ENCODE results near the gene PRM3.

PRM3 gene

DNA sequence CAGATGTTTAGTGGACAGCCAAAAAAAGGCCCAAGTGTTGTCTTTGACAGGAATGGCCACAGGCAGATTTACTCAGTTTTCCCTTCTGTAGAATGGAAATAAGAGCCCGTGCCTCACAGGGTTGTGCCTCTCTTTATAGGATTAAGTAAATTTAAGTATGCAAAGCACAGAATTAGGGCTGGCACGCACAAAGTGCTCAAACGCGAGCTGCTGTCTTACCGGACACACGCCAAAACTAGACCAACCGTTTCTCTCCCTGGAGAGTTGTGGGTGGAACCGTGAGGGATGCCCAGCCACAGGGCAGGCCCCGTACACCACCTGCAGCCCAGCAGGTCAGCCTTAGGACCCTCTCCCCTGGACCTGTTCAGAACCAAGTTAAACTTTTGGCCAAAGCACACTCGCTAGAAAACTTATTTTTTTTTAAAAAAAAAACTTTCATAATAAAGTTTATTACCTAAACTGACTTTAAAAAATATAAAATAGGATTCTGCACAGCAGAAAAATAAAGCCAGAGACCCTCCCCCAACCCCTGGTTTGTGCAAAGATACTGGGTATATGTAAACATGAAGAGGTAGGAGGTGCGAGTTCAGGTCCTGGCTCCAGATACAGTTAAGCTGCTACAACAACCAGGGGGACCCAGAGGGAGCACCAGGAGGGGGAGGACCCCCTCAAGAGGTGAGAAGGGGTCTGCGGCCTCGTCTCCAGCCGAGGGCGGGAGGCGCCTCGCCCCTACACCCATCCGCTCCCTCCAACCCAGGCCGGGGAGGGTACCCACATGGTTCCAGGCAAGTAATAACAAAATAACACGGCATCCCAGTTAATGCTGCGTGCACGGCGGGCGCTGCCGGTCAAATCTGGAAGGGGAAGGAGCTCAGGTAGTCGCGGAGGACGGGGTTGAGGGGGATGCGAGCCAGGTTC is 19.2 kb downstream of the PRM3 start:
- CTCF ChIA-PET = no interaction called here
- POLR2A ChIA-PET = no interaction called here
- no peak for DNase-seq (ENCODE audit: extremely low spot score)
- TF ChIP-seq SP1 (IDR thresholded peaks at IDR 0.05) (no peak), CTBP1 (IDR thresholded peaks at IDR 0.05; ENCODE audit: borderline replicate concordance) (no peak), ELF4 (IDR thresholded peaks at IDR 0.05) (no peak), FOXA1 (IDR thresholded peaks at IDR 0.05) (no peak)
- TF ChIP-seq, protein P1, sequence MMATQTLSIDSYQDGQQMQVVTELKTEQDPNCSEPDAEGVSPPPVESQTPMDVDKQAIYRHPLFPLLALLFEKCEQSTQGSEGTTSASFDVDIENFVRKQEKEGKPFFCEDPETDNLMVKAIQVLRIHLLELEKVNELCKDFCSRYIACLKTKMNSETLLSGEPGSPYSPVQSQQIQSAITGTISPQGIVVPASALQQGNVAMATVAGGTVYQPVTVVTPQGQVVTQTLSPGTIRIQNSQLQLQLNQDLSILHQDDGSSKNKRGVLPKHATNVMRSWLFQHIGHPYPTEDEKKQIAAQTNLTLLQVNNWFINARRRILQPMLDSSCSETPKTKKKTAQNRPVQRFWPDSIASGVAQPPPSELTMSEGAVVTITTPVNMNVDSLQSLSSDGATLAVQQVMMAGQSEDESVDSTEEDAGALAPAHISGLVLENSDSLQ (IDR thresholded peaks at IDR 0.05) = no peak

DNA sequence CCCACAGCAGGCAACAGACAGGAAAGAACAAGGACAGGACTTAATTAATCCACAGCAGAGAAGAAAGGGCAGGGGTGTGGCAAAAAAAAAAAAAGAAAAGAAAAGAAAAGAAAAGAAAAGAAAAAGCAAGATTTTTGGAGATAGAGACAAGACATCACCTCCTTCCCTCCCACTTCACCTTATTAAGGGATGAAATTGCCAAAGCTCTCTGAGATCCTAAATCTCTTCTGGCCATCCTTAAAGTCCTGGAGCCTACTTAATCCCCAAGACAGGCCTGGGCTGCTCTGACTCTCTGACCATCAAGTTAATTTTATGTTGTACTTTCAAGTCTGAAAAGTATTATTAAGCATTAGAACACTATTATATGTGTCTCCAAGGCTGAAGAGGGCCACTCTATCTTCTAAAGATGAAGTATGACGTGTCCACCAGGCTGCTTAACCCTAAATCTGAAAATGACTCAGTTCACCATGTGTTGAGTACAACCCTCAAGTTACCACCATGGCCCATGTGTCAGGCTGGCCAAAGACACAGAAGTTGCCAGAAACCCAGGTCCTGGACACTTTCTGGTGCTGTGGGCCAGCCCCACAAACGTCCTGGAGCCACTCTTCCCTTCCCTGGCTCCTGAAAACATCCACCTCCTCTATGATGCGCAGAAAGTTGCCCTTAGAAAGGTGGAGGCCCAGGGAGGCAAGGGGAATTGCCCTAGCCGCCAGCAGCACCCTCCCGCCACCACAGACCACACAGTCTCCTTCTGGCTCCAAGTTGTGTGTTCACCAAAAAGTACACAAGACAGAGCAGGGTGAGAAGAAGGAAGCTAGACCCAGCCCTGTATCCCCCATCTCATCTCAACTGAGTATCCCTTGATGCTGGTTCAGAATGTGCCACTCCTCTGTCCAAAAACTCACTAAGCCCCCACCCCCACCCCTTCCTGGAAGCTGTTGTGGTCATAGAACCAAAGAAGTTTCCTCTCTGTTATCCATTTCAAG is 20.1 kb downstream of the PRM3 start:
- no peak for DNase-seq (ENCODE audit: extremely low spot score)
- ChIA-PET CTCF (no interaction called here), POLR2A (no interaction called here)
- TF ChIP-seq FOXK2 (IDR thresholded peaks at IDR 0.05) = no peak
- no peak for TF ChIP-seq HDGF (IDR thresholded peaks at IDR 0.05; ENCODE audit: borderline replicate concordance)
- no peak for TF ChIP-seq SUZ12 (IDR thresholded peaks at IDR 0.05)
- no peak for TF ChIP-seq ARNT (IDR thresholded peaks at IDR 0.05)
- no peak for TF ChIP-seq FOXM1 (IDR thresholded peaks at IDR 0.05; ENCODE audit: borderline replicate concordance)
- no peak for TF ChIP-seq L3MBTL2 (conservative IDR thresholded peaks at IDR 0.05)
- no peak for TF ChIP-seq LEF1 (IDR thresholded peaks at IDR 0.05; ENCODE audit: borderline replicate concordance)
- no peak for TF ChIP-seq ELF4 (IDR thresholded peaks at IDR 0.05)
- TF ChIP-seq NFRKB (IDR thresholded peaks at IDR 0.05) = no peak
- TF ChIP-seq FOXA1 (IDR thresholded peaks at IDR 0.05) = no peak
- TF ChIP-seq BHLHE40 (IDR thresholded peaks at IDR 0.05; ENCODE audit: borderline replicate concordance) = no peak
- no peak for TF ChIP-seq ZNF384 (IDR thresholded peaks at IDR 0.05)
- no peak for TF ChIP-seq SP1 (IDR thresholded peaks at IDR 0.05)
- no peak for TF ChIP-seq CTBP1 (IDR thresholded peaks at IDR 0.05; ENCODE audit: borderline replicate concordance)
- TF ChIP-seq, protein P1 (IDR thresholded peaks at IDR 0.05) = no peak
- no peak for TF ChIP-seq TARDBP (IDR thresholded peaks at IDR 0.05)

DNA sequence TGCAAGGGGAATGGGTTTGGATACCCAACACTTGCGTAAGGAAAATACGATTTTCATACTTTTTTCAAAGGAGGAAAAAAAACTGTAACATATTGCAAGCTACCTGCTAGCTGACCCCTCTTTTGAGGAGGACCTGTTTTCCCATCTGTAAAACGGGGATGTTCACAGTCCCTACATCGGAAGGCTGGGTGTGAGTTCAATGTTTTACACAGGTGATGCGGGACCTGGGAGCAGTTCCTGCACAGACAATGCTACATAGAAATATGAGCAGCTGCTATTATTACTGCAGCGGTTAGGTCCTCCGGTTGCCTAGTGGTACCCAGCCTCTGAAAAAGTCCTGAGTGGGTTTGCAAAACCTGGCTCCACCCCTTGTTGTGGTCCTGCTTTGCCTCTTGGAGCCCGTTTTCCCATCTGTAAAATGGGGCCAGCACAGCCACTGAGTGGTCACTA is 20.9 kb downstream of the PRM3 start:
- POLR2A ChIA-PET = no interaction called here
- no peak for TF ChIP-seq FOXA1 (IDR thresholded peaks at IDR 0.05)
- no peak for TF ChIP-seq CTBP1 (IDR thresholded peaks at IDR 0.05; ENCODE audit: borderline replicate concordance)
- TF ChIP-seq BHLHE40 (IDR thresholded peaks at IDR 0.05; ENCODE audit: borderline replicate concordance) = no peak
- no peak for TF ChIP-seq LEF1 (IDR thresholded peaks at IDR 0.05; ENCODE audit: borderline replicate concordance)
- TF ChIP-seq ARNT (IDR thresholded peaks at IDR 0.05) = no peak
- TF ChIP-seq L3MBTL2 (conservative IDR thresholded peaks at IDR 0.05) = no peak
- TF ChIP-seq ELF4 (IDR thresholded peaks at IDR 0.05) = no peak
- CTCF ChIA-PET = no interaction called here
- DNase-seq (ENCODE audit: extremely low spot score) = no peak

DNA sequence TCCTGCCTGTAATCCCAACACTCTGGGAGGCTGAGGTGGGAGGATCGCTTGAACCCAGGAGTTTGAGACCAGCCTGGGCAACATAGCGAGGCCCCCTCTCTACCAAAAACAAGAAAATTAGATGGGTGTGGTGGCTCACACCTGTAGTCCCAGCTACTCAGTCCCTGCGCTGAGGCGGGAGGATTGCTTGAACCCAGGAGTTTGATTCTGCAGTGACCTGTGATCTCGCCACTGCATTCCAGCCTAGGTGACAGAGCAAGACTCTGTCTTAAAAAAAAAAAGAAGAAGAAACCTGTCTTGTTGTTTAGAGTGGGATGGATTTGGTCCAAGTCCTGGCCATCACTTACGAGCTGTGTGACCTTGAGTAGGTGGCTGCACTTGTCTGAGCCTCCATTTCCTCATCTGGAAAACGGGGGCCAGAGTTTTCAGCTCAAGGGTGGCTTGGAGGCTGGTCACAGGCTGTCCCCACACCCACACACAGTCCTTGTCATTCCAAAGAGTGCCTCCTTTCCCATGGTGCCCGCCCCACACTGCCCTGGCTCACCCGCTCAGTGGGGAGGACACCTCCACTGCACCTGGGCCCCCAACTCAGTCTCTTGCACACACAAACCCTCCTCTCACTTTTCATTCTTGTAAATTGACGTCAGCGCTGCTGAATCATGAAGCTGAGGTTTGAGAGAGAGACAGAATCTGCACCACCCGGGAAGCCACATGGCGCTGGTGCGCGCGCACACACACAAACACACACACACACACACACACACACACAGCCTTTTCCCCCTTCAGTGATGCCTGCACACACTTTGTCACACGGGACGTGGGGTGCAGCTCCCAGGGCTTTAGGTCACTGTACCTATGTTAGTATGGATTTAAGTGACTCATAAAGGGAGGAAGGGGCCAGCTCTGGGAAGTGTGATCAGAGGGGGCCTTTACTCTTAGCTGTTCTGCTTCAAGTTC is 21.6 kb downstream of the PRM3 start:
- POLR2A ChIA-PET = no interaction called here
- CTCF ChIA-PET = no interaction called here
- DNase-seq (ENCODE audit: extremely low spot score) = no peak
- TF ChIP-seq ZNF384 (IDR thresholded peaks at IDR 0.05) = no peak
- TF ChIP-seq L3MBTL2 (conservative IDR thresholded peaks at IDR 0.05) = no peak
- TF ChIP-seq FOXK2 (IDR thresholded peaks at IDR 0.05) = no peak
- no peak for TF ChIP-seq FOXA1 (IDR thresholded peaks at IDR 0.05)

DNA sequence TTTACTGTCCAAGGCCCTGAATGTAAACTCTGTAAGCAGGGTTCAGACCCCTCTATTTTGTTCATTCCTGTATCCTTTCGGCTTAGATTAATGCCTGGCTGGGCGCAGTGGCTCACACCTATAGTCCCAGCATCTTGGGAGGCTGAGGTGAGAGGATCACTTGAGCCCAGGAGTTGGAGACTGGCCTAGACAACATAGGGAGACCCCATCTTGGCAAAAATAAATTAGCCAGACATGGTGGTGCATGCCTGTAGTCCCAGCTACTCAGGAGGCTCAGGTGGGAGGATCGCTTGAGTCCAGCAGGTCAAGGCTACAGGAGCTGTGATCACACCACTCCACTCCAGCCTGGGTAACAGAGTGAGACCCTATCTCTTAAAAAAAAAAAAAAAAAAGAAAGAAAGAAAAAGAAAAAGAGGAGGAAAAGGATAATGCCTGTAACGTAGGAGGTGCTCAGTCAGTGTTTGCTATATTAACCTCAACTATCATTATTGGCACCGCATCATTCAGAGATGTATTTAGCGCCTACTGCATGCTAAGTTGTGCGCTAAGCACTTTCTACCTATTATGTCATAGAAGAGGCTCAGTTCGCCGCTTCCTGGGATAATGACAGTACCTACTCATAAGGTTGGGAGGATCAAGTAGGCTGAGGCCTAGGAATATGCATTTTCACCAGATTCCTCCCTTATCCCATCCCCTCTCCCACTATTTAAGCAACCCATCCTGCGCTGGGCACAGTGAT is 22.5 kb downstream of the PRM3 start:
- CTCF ChIA-PET = no interaction called here
- POLR2A ChIA-PET = no interaction called here
- TF ChIP-seq, protein P1 (IDR thresholded peaks at IDR 0.05) = no peak
- TF ChIP-seq BHLHE40 (IDR thresholded peaks at IDR 0.05; ENCODE audit: borderline replicate concordance) (no peak), TARDBP (IDR thresholded peaks at IDR 0.05) (no peak), ZNF384 (IDR thresholded peaks at IDR 0.05) (no peak), SUZ12 (IDR thresholded peaks at IDR 0.05) (no peak), SP1 (IDR thresholded peaks at IDR 0.05) (no peak), L3MBTL2 (conservative IDR thresholded peaks at IDR 0.05) (no peak), ARNT (IDR thresholded peaks at IDR 0.05) (no peak), CTBP1 (IDR thresholded peaks at IDR 0.05; ENCODE audit: borderline replicate concordance) (no peak)
- DNase-seq (ENCODE audit: extremely low spot score) = no peak
